HG03060 (cell line): Measurements from ENCODE around the gene GOLGA2.
"Not testable (repeated sequence)": the region's sequence is repeated elsewhere in the genome, so short reads cannot be mapped to it uniquely, and the experiment has no call there.

ENCODE experiments used
- ATAC-seq: cut with Tn5 transposase; IDR thresholded peaks from one replicate; pipeline ENCODE4 v1.9.1; 2021; ENCODE audit warnings: low read depth, moderate number of reproducible peaks; ENCODE audit not compliant: unreplicated experiment

GOLGA2 gene

DNA sequence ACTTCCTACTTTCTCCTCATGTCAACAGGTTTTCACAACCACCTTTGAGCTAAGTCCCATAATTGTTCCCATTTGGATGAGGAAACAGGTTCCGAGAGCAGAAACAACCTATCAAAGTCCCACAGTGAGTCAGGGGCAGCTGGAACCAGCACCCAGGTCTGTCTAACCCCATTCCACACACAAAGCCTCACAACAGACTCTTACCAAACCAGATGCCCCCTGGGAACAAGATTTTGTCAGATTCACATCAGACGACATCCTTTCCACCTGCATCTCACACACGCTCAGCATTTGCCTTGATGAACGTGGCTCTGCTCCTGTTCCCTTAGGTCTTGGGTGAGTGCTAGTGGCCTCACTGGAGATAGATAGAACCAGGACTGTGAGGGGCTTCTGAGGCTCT lies 17.3 kb upstream of the GOLGA2 start:
- ATAC-seq = no peak

DNA sequence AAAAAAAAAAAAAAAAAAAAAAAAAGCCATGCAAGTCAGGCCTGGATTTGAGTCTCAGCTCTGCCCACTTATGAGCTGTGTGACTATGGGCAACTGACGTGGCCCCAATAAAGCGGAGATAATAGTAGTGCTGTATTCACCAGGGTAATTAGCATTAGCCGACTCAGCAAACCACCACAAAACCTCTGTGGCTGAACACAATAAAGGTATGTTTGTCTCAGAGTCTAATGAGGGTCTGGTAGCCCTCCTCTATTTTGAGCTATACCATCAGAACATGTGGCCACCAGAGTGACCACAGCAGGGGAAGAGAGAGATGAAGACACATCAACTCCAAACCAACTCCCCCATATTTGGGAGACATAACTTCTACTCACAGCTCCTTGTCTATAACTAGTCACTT lies 16.2 kb upstream of the GOLGA2 start:
- ATAC-seq = no peak

DNA sequence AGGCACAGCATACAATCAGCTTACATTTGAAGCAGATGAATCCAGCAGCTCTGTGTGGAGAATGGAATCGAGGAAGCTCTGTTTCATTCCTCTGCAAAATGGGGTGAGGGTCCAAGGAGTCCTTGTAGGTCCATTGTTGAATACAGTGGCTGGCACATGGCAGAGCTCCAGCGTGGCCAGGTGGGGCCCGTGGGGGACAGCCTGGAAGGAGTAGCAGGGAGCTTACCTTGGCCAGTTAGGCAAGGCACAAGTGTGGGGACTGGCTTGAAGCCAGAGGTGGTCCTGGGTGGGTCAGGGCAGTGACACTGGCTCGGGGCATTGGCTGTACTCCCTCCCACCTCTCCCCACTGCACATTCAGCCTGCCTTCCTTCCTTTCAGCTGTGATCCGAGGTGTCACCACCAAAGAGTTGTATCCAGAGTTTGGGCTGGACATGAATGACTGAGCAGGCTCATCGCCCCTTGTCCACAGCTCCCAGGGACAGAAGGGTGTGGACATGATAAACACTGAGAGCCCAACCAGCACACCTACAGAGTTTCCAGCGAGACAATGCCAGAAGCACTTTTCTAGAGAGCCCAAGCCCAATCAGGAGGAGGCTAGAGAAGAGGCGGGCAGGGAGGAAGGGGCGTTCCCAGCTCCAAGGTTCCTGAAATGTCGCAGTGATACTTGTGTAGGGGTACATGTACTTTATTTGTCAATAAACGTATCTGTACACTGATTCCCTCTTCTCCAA lies 12.6 kb upstream of the GOLGA2 start:
- ATAC-seq = no peak

DNA sequence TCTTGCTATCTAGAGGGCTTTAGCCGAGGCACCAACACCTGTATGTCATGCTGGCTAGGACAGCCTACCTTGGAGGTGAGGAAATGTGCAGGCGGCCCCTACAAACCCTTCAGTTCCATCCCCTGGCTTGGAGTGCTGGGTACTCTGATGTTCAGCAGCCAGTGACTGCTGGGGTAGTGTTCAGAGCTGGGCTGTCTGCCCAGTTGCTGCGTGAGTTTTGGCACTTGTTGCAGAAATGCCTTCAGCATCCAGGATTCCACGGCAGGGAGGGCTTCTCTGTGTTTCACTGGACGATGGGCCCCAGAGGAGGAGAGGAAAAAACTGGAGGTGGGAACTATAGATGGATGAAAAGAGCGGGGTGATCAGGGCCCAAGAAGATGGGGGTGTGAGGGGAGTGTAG lies 10.6 kb upstream of the GOLGA2 start:
- ATAC-seq = no peak

DNA sequence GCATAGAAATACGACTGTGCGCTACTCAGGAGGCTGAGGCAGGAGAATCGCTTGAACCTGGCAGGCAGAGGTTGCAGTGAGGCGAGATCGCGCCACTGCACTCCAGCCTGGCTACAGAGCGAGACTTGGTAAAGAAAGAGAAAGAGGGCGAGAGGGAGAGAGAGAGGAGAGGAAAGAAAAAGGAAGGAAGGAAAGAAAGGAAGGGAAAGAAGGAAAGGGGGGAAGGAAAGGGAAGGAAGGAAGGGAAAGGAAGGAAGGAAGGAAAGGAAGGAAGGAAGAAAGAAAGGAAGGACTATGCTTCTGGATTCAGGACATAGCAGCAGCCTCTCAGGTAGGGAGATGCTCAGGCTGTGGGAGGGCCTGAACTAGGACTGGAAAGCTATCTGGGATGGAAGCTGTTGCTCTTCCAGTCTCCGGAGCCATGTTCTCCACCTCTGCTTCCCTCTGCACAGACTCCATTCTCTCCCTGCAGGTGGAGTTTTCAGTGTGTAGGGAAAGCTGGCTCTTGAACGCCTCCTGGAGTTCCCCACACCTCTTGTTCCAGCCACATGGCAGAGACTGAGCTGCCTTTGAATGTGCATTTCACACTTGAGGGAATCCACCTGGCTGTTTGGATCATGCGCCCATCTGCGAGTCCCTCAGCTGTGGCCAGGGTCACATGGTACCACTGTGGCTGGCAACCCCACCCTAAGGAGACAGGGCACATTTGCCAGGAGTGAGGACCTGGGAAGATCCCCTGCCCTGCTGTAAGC lies 9.4 kb upstream of the GOLGA2 start:
- no peak for ATAC-seq

DNA sequence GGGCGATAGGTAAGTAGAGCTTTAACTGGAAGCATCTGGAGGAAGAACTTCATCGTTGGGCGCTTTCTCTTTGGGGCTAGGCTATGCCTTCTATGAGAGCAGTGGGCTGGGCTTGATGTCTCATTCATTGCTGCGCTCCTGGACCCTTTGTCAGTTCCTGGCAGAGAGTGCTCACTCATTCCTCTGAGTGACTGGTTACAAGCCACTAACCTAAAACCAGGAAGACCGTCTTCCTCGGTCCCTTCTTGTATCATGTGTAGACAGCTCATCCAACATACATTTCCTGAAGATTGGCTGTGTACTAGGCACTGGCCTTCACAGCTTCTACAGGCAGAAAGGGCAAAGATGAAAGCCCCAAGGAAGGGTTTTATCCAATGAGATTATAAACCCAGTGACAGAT lies 6.7 kb upstream of the GOLGA2 start:
- ATAC-seq = no peak

DNA sequence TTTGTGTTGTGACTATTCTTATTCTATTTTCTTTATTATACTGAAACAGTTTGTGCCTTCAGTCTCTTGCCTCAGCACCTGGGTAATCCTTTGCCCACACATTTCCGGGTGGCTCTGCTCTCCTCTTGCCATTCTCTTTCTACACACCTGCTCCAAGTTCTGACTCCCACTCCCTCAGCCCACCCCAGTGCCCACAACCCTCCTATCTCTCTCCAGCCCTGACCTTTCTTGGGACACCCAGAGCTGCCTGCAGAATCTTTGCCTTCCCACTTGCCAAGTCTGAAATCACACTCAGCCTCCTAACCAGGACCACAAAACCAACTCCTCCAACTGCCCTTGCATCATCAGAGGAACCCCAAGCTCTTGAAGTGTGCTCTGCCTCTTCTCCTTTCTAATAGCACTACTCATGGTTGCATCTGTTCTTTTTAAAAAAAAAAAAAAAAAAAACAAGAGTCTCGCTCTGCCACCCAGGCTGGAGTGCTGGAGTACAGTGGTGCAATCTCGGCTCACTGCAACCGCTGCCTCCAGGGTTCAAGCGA lies 4.3 kb upstream of the GOLGA2 start:
- ATAC-seq = no peak

DNA sequence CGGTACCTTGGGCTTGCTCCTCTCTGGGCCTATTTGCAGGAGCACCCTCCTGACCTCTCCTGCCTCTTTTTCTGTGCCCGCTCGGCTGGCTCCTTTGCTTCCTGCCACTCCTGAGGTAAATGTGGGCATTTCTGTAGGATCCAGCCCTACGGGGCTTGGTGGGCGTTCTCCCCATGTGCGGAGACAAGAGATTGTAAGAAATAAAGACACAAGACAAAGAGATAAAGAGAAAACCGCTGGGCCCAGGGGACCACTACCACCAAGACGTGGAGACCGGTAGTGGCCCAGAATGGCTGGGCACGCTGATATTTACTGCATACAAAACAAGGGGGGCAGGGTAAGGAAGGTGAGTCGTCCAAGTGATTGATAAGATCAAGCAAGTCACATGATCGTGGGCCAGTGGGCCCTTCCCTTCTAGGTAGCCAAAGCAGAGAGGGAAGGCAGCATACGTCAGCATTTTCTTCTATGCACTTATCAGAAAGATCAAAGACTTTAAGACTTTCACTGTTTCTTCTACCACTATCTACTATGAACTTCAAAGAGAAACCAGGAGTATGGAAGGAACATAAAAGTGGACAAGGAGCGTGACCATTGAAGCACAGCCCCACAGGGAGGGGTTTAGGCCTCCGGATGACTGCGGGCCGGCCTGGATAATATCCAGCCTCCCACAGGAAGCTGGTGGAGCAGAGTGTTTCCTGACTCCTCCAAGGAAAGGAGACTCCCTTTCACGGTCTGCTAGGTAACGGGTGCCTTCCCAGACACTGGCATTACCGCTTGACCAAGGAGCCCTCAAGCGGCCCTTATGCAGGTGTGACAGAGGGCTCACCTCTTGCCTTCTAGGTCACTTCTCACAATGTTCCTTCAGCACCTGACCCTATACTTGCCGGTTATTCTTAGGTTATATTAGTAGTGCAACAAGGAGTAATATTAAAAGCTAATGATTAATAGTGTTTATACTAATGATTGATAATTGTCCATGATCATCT lies 3.6 kb upstream of the GOLGA2 start:
- not testable (repeated sequence) for ATAC-seq

DNA sequence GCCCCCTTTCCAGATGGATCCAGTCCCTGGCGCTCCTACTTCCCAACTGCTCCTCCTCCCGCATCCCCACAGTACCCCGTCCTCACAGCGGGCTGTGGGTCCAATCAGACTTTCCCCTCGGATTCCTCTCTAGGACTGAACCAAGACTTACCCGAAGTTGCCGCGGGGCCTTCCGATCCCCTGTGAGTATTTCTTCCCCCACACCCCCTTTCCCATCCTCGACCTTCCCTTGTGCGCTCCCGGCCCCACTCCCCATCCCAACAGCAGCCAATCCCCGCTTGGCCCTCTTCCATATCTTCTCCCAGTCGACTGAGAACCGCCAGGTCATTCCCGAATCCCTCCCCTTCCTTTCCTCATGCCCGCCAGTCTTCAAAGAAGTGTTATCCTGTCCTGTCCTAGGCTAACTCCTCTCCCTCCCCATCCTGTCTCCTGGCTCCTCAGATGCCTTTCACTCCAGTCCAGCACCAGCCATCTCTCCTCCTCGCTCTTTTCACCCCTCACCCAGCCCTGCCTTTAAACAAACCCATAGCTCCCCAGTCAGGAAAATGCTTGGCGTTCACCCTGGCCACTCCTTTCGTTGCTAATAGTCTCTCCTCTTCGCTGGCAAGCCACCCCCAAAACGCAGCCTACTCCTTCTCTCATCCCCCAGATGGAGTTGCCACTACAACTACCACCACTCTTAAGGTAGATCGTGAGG lies 915 bp upstream of the GOLGA2 start:
- no peak for ATAC-seq

DNA sequence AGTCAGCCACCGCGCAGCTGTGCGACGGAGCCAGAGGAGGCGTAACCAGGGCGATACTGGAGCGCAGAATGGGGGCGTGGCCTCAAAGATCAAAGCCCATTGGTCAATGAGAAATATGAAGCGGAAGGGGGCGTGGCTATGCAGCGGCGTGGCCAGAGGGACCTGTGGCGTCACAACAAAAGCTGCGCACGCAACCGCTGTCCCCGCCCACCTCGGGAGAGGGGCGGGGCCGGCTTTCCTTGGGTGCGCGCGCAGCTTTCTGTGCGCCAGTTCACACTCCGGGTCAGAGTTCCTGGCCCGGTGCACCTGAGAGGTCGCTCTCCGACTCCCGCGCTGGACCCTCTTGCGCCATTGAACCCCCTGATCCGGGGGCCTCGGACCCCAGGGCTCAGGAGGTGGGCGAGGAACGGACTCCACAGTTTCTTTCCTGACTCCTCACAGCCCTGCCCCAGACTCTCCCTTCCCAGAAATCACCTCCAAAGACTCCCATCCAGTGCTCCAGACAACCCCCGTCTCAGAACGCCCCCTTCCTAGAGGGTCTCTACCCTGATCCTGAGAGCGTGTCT lies 284 bp upstream of the GOLGA2 start, which contains the start of gene SWI5:
SWI5 (plus strand) TSS at position 269 of the 566 bp plus-strand sequence.
- peak; percentile 97 for ATAC-seq

DNA sequence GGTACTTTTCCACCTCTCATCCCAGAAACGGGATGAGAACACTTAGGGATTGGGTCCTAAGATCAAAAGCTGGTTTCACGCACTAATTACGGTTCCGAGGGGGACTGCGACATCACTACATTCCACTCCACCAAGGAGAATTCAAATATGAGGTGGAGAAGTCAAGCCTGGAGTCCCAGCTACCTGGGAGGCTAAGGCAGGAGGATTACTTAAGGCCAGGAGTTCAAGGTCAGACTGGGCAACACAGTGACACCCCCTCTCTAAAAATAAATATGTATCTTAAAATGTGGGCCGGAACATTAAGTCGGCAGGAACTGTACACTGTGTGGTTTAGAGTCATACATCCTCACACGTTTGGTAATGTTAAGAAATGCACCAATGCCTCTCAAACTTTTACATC lies 1.6 kb downstream of the GOLGA2 start:
- ATAC-seq = no peak

DNA sequence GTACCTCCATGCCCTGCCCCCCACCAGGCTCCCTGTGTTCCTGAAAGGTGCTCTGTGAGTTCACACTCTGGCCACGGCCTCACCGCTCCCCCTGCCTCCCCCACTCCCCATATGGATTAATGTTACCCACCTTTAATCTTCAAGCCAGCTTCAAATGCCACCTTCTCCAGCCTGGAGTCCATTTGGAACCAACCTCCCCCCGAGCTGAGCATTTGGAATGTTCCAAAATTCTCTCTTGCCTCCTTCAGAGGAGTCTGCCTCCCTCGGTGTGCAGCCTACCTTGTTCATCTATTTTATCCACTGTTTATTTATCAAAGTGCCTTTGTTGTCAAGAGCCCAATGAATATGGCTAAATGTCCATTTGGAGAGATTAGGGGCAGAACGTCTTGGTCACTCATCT lies 4.3 kb downstream of the GOLGA2 start:
- no peak for ATAC-seq

DNA sequence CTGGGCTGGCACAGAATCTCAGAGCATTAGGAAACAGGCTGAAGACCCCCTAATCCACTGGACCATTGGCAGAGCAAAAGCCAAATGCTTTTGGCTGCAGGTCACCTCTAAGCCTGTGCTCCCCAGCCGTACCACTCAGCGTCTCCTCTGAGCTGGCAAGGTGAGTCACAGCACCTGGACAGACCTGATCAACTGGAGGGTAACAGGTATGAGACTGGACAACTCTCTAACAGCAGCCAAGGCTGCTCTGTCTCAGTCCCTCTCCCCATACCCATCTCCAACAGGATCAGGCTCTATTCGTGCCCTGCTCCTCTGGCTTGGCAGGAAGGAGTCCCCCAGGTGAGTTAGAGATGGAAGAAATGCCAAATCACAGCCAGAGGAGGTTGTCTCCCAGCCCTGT lies 4.7 kb downstream of the GOLGA2 start:
- ATAC-seq = no peak

DNA sequence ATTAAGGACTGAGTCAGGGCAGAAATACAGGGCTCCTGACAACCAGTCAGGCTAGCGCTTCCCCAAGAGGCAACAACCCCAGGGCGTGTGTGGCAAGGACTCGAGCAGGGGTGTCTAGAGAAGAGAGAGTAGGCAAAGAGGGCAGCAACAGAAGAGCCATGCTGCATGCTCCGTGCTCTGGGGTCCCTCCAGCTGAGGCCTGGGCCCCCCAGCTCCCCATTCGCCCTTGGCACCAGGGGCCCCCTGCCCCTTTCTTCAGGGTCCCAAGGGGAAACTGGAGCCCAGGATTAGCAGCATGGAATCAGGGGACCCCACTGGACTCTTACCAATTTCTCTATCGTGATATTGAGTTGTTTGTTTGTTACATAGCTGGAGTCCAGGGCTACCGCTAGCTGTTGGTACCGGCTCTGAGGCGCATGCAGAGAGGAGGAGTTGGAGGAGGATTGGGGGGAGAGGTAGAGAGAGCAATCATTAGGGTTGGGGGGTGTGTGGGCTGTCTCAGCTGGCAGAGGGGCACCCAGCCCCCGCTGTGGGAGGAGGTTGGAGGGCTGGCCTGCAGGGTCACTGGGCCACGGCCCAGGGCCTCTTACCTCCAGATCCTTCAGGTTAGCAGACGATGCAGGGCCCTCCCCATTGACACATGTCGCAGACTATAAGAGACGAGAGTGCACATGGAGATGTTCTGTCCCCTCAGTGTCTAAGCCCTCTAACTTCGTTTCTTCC lies 8.8 kb downstream of the GOLGA2 start:
- ATAC-seq = no peak

DNA sequence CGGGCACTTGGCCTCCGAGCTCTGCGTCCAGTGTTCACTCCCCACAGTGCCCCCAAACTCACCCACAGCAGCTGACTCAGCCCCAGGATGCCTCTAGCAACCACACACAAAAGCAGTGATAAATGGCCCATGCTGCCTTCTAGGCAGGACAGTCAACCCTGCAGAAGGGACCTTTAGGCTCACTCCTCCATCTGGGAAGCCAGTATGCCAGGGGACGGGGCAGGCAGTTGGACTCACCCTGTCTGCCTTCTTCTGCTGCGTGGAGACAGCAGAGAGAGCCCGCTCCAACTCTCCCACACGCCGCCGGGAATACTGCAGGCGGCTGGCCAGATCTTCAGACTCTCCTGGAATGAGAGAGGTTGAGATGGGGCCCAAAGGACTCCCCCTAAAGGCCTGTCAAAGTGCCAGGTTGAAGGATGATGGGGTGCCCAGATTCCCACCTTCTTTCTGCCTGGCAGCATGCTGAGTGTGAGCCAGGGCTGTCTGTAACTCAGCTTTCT lies 10.4 kb downstream of the GOLGA2 start:
- ATAC-seq = no peak

DNA sequence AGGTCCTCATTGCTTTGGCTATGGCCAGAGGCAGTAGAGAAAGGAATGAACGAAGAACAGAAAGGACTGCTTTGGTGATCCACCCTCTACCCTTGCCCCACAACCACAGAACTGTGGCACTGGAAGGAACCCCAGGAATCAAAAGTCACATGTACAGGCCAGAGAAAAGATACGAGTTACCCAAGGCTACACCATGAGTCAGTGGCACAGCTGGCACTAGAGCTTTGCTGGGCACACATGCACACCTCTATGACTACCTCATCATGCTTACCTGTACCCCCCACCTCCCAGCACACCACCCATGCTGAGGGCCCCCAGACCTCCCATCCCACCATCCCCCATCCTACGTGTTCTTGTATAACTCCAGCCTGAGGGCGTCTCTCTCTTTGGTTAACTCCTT lies 13.1 kb downstream of the GOLGA2 start:
- ATAC-seq = no peak

DNA sequence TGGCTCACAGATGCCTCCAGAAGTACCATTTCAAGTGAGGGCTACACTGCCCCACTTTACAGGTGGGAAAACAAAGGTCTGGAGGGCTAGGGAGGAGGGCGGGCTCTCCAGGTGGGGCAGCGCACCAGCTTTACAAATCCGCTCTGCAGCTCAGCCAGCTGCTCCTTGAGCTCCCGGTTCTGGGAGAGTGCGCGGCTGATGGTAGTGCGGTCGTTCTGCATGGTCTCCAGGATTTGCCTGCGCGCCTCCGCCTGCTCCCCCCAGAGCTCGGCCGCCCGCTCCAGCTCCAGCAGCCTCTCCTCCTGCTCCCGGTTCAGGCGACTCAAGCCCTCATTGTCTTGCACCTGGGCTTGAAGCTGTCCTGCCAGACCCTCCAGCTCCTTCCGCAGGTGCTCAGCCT lies 15.5 kb downstream of the GOLGA2 start:
- no peak for ATAC-seq

DNA sequence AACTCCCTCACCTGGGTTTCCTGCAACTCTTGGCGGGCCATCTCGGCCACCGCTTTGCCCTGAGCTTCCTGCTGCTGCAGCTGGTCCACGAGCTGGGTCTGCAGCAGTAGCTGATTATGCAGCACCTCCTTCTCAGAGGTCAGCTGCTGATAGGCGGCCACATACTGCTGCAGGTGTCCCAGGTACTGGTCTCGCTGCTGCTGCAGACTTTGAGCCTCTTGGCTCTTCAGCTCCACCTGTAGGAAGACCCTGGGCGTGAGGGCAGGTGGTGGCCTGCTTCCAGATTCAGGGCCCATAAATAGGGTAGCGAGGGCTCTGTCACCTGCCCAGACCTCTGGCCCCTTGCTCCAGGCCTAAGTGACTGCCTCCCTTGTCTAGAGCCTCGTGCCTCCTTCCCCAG lies 16.7 kb downstream of the GOLGA2 start:
- no peak for ATAC-seq

DNA sequence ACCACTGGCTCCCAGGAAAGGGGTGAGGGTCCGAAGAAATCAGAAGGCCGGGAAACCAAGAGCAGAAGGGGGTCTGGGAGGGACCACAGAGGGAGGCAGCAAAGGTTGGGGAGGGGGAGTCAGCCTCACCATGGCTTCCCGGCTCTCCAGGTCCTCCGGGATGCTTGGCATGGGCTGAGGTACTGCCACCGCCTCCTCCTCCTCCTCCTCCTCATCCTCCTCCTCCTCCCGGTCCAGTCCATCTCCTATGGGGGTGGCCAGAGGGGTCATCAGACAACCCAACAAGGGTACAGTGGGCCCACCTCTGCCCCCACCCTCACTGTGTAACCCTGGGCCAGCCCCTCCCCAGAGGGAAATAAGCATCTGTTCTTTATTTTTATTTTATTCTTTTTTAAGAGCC lies 17.5 kb downstream of the GOLGA2 start:
- no peak for ATAC-seq
